HG03378 (cell line): ENCODE results near the gene C14orf93.
"Not testable (repeated sequence)": the region's sequence is repeated elsewhere in the genome, so short reads cannot be mapped to it uniquely, and the experiment has no call there.

Experiments
- ATAC-seq: cut with Tn5 transposase; IDR thresholded peaks from one replicate; pipeline ENCODE4 v1.9.1; 2021; ENCODE audit warnings: mild to moderate bottlenecking, moderate library complexity; ENCODE audit not compliant: unreplicated experiment

Gene C14orf93

DNA sequence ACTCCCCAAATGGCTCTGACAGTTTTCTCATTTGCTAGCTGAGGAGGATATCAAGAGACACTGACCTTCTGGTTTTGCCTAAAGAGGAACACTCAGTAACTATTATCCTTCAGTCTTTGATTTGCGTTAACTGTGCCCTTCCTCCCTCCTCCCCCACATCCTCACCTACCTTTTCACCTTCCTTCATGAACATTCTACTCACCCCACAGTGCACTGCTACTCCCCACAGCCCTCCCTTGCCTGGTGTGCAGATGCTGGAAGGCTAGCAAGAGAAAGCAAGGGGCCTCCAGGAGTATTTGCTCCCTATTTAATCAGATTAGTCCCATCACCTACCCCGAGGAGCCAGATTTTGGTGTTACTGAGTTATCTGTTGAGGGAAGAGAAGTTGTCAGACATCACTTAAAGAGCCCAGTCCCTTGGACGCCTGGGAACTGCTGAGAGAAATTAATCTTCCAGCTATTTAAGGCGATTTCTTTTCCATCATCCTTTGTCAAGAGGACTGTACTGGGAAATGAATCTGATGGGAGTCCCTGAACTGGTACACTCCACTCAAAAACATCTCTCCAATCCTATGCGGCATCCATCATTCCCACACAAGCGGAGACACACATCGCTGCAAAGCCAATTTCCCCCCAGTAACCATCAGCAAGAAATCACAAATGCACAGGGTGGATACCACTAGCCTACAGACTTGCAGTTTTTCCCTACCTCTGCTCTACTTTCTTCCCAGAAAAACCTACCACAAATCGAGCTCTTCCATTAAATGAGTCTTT lies 13.3 kb upstream of the C14orf93 start:
- no peak for ATAC-seq

DNA sequence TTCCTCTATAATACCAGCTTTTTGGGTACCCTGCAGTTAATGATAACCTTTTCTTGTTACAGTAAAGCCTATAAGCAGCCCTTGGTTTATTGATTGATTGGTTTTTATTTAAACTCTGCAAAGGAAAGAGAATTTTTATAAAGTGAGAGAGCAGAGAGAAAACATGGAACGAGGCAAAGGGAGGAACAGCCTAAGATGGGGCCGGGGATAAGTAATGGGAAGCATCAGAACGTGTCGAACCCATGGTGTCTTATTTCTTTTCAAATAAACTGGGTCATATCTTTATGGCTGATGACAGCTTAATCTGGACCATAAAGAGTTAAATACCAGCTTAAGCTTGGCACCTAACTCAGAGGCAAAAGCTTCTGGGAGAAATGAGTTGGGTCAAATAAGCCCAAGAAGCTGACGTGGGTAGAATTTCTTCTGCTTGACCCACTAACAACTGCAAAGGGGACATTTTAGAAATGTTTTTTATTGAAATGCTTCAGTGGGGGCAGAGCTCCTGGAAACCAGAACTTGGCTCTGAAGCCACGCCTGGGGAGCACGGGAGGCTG lies 12.0 kb upstream of the C14orf93 start:
- ATAC-seq = no peak

DNA sequence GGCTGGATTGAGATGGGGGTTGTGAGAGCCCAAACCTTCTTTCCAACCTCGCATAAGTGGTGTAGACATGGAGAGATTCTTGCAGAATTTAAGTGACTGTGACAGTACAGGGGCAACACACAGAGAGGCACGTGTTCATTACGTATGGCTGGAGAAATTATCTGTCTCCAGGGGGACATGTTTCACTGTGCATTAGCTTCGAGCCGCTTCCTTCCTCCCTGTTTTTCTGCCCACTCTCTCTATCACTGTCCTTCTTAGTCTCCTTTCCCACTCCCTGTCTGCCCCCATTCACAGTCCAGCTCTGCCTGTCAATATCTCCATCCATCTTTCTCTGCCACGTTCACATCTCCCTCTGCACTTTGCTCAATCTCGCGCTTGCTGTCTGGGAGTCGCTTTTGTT lies 11.5 kb upstream of the C14orf93 start:
- no peak for ATAC-seq

DNA sequence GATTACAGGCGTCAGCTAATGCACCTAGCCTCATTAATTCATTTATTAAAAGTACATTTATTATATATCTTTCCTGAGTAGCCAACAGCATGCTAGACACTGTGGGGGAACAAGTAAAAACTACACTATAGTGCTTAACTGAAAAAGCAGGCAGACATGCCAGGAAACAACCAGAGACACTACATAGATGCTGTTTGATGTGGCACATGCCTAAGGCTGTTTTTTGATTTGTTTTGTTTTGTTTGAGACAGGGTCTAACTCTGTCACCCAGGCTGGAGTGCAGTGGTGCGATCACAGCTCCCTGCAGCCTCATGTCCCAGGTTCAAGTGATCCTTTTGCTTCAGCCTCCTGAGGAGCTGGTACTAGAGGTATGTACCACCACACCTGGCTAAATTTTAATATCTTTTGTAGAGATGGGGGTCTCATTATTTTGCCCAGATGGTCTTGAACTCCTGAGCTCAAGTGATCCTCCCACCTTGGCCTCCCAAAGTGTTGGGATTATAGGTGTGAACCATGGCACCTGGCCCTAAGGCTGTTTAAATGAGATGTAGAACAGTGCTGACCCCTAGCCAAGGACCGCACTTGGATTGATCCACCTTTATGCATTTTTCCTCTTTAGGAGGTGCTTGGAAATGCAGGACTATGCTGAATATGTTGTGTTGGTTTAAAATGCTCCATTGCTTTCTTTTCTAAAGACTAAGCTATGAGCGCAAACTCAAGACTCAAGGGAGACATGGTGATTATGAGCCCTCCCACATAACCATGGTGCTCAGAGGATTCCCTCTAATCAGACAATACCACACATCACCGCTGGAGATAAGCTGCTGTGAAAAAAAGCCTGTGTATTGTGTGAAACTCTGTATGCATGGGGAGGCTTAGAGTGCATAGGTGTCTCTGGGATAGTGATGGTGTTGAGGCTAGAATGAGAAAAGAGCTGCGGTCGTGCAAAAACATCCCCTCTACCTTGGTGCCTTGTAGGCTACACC lies 10.5 kb upstream of the C14orf93 start:
- ATAC-seq = no peak

DNA sequence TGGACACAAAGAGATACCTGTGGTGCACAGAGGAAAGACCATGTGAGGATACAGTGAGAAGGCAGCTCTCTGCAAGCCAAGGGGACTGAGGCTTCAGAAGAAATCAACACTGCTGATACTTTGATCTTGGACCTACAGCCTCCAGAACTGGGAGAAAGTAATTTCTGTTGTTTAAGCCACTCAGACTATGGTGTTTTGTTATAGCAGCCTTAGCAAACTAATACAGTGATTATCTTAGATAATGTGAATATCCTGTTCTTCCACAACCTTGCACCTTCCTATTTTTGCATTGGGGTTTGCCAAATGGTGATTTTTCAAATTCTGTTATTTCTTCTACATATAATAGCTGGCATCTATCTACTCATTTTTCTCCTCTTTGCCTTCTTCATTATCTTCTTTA lies 8.2 kb upstream of the C14orf93 start:
- ATAC-seq = no peak

DNA sequence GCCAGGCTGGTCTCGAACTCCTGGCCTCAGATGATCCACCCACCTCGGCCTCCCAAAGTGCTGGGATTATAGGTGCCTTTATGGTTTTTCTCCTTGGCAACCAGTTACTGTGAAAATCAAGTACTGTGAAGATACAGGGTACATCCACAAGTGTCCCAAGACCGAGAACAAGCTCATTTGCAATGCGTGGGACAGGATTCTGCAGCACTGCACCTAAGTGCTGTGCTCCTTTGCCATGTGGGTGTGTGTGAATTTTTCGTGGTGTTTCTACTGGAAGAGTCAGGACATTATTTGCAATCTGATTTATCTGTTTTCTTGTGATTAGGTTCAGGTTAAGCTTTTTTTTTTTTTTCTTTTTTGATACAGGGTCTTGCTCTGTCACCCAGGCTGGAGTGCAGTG lies 7.1 kb upstream of the C14orf93 start:
- ATAC-seq = no peak

DNA sequence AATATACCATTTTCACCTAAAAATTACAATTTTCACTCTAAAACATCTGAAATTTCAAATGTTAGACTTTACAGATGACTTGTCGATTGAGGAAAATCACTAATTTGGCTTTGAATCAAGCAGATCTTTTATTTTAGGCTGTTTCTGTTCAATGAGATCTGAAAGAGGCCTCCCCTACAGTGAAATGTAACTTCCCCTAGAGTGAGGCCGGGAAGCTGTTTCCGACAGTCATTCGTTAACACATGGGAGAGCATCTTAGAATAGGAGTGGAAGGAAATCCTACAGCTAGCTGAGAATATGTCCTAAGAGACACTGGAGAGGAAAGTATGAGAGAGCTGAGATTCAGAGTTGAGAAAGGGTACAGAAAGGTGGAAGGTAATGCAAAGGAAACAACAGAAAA lies 5.7 kb upstream of the C14orf93 start:
- no peak for ATAC-seq

DNA sequence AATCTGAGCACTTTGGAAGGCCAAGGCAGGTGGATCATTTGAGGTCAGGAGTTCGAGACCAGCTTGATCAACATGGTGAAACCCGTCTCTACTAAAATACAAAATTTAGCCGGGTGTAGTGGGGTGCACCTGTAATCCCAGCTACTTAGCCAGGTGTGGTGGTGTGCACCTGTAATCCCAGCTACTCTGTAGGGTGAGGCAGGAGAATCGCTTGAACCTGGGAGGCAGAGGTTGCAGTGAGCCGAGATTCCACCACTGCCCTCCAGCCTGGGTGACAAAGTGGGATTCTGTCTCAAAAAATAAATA lies 3.8 kb upstream of the C14orf93 start:
- not testable (repeated sequence) for ATAC-seq

DNA sequence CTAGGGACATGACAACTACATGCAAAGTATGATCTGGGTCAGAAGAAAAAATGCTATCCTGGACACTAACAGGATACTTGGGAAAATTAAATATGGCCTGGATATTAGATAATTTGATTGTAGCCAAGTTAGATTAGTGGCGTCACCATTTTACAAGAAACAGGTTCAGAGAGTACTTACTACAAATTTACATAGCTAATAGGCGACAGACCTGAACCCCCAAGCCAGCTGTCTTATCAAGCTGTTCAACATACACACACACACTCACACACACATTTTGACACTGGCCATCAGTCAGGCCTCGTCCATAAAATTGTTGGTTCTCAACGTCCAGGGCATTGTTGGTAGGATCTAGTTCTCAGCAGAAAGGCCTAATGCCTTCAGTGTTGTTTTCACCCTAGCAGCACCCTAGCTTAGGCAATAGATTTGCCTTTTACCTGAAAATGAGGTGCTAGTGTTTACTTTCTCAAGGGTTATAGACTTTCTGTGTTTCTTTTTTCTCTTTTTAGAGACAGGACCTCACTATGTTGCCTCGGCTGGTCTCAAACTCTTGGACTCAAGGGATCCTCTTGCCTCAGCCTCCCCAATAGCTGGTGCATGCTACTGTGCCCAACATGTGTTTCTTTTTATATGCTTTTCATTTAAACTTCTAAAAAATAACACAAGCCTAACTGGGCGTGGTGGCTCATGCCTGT lies 3.3 kb upstream of the C14orf93 start:
- ATAC-seq = no peak

DNA sequence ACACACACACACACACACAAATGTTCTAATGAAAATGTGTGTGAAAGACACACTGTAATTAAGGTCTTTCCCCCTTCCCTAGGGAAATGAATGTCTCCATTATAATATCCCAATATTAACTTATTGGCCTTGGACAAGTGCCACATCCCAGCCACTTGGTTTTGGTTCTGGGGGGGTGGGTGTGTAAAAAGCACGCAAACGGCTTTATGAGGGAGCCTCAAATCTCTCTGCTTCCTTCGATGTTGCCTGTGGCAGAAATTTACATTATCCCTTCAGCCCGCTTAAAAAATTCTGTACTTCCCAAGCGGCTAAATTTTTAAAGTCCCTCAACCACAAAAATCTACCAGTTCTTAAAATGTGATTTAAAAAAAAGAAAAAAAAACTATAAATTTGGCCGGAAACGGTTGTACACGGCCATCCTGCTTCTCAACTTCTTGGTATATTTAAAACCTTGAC lies 432 bp downstream of the C14orf93 start:
- no peak for ATAC-seq

DNA sequence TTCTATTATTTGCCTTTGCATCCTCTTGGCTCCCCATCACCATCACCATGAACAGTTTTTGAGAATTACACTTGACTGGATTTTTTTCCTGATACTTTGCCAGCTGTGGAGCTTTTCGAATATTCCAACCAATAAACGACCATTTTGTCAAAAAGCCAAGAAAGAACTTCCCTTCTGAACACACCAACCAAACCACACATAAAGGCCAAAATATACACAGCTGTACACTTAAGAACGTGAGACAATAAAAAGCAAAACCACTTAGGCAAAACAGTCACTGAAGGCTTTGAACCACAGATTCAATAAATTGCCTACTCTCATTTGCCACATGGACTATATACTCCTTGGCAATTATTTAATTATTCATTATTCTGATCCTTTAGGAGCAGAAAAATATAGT lies 1.1 kb downstream of the C14orf93 start:
- ATAC-seq = no peak

DNA sequence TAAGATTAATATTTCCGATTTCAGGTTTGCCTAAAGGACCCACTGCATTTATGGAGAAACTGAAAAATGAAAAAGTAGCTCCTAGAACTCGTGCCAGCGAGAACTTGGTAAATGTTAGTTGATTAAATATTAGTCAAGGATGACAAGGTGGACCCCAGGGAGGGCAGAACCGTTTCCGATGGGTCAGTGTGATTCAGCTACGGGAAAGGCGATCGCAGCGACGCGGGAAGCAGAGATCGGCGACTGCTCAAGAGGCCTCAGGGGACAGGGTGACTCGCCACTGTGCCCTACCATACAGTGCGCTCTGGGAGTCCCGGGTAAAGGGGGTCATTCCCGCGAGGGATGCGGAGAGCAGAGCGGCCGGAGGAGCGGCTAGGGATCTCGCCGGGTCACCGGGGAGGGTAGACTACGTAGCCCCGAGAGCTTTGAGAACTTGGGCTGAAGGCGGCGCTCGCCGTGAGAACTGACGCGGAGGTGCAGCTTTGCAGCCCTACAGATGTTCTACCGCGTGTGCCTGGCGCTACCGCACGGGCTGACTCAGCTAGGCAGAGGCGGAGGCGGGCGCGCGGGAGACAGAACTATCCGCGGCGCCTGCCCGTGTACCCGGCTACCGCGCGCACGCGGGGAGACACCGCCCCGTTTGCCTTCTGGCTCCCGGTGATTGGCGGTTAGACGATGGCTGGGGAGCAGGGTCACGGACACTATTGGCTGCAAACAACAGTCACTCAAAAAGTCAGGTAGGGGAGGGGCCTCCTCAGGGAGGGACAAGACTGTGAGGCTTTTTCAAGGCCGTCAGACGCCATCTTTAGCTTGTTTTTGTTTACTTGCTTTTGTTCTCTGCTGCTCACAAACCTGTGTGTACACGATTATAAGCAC lies 3.2 kb downstream of the C14orf93 start:
- peak; percentile 95 for ATAC-seq

DNA sequence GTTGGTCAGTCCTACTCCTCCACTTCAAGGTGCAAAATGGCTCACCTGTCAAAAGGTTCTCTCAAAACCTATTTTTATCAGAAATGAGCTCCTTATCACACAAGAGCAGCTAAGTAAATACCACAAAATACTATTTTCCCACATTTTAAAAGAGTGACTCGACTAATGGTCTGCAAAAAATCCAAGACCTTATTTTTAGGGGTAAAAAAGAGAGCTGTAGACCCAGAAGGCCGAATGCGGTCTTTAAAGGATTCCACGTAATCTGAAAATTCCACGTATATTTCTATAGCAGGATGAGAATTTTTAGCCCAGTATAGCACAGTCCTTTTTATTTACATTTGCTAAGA lies 3.8 kb downstream of the C14orf93 start:
- ATAC-seq = no peak

DNA sequence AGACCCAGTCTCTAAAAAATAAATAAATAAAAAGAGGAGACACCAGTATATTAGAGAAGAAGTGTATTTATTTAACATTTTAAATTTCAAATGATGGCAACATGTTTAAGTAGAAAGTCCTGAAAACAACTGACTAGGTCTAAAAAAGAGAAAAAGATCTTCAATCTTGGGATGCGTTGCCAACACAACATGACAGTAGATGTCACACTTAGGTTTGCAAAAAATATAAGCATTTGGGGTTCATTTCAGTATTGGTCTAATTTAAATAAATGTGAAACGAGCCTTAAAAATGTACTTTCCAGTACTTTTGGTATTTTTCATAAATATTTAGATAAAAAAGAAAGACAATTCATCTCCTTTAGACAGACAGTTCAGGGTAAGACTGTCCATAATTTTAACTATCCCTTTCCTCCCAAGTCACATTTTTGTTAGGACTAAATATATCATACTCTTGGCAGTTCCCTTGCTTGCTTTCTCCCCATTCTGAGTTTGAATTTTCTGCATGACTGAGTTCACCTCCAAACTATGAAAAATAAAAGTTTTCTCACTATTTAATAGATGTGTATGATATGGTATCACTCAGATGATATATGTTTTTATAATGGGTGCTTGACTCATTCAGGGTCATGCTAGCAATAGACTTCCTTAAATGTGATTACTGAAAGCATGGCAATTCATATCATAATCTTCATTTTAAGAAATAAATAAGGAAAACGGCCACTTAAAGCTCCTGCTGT lies 4.3 kb downstream of the C14orf93 start:
- ATAC-seq = no peak

DNA sequence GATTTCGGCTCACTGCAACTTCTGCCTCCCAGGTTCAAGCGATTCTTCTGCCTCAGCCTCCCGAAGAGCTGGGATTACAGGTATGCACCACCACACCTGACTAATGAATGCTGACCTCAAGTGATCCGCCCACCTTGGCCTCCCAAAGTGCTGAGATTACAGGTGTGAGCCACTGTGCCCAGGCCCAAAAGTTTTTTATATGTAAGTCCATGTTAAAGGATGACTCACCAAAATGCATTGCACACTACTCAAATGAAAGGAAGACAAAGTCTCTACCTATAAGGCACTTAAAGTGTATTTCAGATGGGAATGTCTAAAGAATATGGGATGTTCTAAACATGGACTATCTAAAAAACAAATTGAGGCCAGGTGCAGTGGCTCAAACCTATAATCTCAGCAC lies 5.7 kb downstream of the C14orf93 start:
- ATAC-seq = not testable (repeated sequence)

DNA sequence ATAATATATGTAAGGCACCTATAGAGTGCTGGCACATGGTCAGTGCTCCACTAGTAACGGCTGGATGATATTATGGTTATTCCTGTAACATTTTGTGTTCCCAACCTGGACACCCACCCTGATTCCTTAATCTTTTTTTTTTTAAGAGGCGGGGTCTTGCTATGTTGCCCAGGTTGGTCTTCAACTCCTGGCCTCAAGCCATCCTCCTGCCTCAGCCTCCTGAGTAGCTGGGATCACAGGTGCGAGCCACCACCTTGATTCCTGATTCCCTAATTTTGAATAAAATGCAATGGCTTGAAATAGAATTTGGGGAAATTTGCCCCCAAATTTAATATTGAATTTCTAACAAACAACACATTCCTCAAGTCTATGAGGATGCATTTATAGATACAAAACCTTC lies 7.4 kb downstream of the C14orf93 start:
- ATAC-seq = no peak

DNA sequence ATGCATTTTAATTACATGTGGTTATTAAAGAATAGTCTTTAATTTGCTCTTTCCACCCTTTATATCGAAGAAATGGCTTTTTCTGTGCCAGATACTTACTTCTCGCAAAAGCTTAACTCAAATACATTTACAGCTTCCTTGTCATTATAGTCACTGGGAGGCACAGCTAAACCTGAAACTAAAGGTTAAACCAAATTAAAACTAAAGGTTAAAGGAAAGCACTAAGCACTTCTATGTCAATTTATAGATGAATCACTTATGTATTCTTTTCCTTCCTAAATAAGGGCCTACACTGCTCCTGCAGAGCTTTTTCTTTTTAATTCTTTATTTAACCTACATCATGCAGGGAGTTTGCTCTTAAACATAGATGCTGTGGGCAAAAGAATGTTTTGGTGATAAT lies 9.1 kb downstream of the C14orf93 start:
- no peak for ATAC-seq

DNA sequence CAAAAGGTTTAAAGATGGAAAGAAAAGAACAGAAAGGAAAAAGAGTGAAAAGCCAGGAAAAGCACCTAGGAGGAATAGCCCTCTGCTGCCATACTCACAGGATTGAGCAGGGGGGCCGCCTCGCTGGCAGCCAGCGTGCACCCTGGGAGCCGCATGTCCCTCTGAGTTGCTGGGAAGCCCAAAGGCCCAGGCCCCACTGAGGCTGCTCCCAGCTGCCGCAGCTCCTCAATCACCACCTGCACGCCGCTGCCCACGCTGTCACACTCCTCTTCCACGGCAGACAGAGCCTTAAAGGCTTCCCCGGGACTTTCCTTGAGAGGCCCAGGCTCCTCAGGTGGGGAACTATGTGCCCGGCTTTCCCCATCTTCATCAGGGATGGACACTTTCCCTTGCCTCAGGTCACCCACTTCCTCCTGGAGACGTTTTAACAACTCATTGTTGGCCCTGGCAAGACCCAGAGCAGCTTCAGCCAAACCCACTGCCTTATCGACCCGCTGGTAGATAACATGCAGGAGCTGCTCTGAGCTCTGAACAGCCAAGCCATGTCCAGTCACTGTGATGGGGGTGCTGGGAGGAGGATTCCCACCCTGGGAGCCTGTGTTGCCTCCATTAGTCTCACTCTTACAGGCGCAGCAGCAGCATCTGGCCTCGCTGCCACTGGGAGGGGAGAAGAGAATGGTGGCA lies 11.5 kb downstream of the C14orf93 start:
- ATAC-seq = no peak

DNA sequence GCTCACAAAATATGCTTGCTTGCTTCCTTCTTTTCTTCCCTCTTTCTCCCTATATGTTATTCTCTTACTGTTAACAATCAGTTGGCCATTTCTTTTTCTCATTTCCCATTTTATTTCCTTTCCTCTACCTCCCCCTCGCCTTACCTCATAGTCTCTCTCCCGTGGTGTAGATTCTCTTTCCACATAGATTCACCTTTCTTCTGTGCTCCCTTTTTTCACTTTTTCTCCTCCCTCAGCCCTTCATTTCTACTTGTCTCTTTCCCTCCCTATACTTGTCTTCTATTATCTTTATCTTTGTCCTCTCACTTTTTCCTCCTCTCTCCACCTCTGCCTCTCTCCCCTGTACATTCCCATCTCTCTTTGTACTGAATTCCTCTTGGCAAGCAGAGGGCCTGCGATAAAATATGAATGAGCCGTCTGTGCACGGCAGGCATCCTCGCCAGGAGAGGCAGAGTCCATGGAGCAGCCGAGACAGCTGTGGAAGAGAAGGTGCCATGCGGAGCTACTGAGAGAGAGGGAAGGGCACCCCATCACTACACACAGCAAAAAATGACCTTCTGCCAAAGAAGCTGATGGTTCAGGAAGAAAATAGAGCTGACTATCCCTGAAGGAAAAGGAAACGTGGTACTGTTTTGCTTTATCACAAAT lies 12.1 kb downstream of the C14orf93 start:
- no peak for ATAC-seq
